ENCODE measurements around the gene MFAP1. TPM values are rescaled to one million over a fixed set of nuclear protein-coding genes. Genes with fewer than 3 reads are reported as not detected.
"Not testable (repeated sequence)": the region's sequence is repeated elsewhere in the genome, so short reads cannot be mapped to it uniquely, and the experiment has no call there.

MFAP1 gene, protein sequence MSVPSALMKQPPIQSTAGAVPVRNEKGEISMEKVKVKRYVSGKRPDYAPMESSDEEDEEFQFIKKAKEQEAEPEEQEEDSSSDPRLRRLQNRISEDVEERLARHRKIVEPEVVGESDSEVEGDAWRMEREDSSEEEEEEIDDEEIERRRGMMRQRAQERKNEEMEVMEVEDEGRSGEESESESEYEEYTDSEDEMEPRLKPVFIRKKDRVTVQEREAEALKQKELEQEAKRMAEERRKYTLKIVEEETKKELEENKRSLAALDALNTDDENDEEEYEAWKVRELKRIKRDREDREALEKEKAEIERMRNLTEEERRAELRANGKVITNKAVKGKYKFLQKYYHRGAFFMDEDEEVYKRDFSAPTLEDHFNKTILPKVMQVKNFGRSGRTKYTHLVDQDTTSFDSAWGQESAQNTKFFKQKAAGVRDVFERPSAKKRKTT
- 10 to 100 TPM; 25.4 to 55.9 (median 37.1) TPM for total RNA-seq

DNA sequence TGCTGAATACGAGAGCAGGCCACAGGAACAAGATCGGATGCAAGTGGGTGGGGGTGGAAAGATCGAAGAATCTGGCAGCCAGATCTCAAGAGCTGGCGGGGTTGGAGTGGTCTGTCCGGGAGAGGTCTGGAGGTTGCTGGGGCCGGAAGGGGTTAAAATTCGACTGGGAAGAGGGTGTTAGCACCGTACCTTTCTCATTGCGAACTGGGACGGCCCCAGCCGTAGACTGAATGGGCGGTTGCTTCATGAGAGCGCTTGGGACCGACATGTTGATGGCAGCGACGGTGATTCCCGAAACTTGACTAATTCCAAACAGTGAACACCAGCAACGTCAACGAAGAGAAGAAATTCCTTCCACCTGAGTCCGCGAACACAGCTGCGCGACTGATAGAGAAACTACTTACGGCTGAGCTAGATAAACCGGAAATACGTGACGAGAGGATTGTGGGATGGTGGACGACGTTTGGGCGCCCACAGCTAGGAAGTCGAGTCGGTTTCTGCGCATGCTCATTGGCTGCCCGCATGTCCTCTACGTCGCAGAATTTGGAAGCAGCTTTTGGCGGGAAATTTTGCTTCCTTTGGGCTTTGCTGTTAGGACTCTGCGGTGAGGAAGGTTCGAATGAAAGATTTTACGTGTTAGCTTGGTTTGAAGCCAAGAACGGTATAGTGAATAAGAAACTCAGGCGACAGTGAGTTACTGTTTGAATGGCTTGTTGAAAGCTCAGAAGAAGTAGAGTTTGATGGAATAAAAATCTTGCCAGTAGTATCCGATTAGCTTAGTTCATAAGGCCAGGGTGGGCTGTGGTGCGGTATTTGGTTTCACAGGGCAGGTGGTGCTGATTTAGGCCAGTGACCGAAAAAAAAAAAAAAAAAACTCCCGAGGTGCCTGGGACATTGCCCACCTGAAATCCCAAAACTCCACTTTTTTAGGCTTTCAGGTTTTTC is at the start of gene MFAP1:
TSS of gene MFAP1 (minus strand) at position 389 of the 945 bp plus-strand sequence. CDS start at position 268, 121 bp downstream.
- in situ Hi-C loops (cut with MboI; ENCODE audit: low pct_unique_long_range_greater_than_20kb in 2 of 9, low sequenced_read_pairs in 9 of 9, unreplicated experiment in 9 of 9) = no loop called here
- Histone ChIP-seq H3K27ac (peak within 1 kb of the TSS; percentile 61 to 77), H3K4me3 (peak within 1 kb of the TSS; percentile 50 to 87 (median 66)), H3K4me1 (replicated peaks in 1 of 2) (peaks cover 10% of the 10 kb centered on the region in 2 donors)
- ATAC-seq (replicated peaks in 6 of 8) = peak; percentile 89 to 97 (median 94)
- WGBS, 10 experiments = 6 to 92% (median 24%) methylated on average over 2 to 34 of the region's 46 CpGs

DNA sequence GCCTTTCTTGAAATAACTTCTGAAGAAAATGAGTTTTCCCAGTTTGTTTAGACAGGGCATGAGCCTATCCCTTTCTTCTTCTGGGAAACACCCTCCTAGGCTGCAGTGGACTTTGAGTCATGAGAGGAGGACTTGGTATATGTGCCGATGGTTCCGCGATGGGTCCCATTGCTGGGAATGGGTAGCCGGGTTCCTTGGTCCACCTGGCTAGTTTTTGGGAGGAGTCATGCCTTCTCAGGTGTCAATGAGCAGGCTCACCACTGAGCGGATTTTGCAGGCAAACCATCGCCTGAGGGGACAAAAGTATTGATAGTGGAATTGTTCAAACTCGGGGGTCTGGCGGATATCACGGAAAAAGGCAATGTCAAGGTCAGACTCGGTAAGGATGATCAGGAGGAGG is 49.2 kb upstream of the MFAP1 start:
- H3K4me3 ChIP-seq = no peak overlapping the region
- in situ Hi-C loops (cut with MboI; ENCODE audit: low pct_unique_long_range_greater_than_20kb in 2 of 9, low sequenced_read_pairs in 9 of 9, unreplicated experiment in 9 of 9) = no loop called here
- 87 to 100% (median 95%) methylated on average over 2 to 7 of the region's 10 CpGs; no CpG with 5 or more reads in 5 of the 10 experiments for WGBS, 10 experiments
- no peaks in the 10 kb centered on the region for H3K4me1 ChIP-seq (replicated peaks in 1 of 2)
- no peak for ATAC-seq (replicated peaks in 6 of 8)
- no peak overlapping the region for H3K27ac ChIP-seq

DNA sequence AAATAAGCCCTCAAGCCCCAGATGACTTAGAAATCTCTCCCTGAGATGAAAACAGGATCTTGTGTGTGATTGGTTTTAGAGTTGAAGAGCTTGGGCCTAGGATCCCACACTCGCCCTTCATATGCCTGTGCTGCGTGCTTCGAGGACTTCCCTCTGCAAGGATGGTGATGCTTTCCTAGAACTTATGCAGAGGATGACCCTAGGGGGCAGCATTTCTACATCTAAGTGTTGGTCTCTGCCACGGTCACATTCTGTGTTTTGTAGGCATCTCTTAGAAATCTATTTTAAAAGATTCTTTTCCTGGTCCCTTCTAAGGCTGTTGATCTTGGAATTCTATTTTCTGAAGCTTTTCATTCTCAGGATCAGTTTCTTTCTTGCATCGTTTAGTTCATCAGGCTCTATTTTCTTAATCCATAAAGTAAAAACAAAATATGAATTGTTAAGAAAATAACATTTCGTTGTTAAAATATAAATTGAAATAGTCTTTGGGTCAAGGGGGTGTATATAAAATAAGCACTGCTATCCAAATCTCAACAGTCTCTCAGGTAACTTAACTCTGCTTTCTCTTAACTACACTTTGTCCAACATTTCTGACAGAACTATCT is 48.0 kb upstream of the MFAP1 start:
- ATAC-seq (replicated peaks in 6 of 8) = peak; percentile 52 to 97 (median 76)
- Histone ChIP-seq H3K4me1 (replicated peaks in 1 of 2) (no peaks in the 10 kb centered on the region), H3K27ac (no peak overlapping the region), H3K4me3 (no peak overlapping the region)
- in situ Hi-C loops (cut with MboI; ENCODE audit: low pct_unique_long_range_greater_than_20kb in 2 of 9, low sequenced_read_pairs in 9 of 9, unreplicated experiment in 9 of 9) = no loop called here
- 30 to 79% (median 63%) methylated on average over 3 to 5 of the region's 6 CpGs; no CpG with 5 or more reads in 2 of the 10 experiments for WGBS, 10 experiments

DNA sequence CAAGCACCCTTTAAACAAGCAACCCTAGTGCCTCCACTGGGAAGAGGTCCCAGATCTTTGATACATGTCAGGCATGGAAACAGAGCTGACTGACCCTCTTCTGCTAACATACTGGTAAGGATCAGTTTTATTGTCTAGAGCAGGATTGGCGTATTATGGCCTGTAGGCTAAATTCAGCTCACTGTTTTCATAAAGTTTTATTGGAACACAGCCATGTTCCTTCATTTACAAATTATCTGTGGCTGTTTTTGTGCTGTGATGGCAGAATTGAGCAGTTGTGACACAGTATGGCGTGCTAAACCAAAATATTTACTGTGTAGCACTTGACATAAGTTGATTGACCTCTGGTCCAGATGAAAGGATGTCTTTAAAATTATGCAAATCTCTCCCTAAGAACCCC is 47.3 kb upstream of the MFAP1 start:
- 62 to 100% (median 100%) methylated on average over 1 to 2 of the region's 2 CpGs; no CpG with 5 or more reads in 2 of the 10 experiments for WGBS, 10 experiments

DNA sequence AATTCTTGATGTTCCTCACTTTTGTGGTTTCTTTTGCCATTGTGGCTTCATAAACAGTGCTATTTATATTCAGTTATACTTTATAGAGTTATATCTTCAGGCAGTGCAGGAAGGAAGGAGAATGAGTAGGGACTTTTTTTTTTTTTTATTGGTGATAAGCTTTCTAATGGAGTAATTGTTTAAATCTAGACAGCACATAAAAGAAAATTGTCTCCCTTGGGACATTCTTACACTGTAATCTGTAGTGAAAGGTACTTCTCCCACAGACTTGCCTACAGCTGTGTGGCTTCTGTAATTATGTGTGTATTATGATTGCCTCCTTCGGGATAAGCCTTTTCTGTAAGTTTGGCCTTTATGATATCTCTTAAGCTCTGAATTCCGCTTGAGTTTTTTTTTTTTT is 43.9 kb upstream of the MFAP1 start:
- Histone ChIP-seq H3K4me1 (replicated peaks in 1 of 2) (no peaks in the 10 kb centered on the region), H3K27ac (no peak overlapping the region), H3K4me3 (no peak overlapping the region)
- in situ Hi-C loops (cut with MboI; ENCODE audit: low pct_unique_long_range_greater_than_20kb in 2 of 9, low sequenced_read_pairs in 9 of 9, unreplicated experiment in 9 of 9) = no loop called here
- no peak for ATAC-seq (replicated peaks in 6 of 8)
- 75 to 100% (median 93%) methylated on average over 1 to 2 of the region's 2 CpGs; no CpG with 5 or more reads in 2 of the 10 experiments for WGBS, 10 experiments

More for the DNA sequence above, 47.3 kb upstream of the MFAP1 start:
- in situ Hi-C loops (cut with MboI; ENCODE audit: low pct_unique_long_range_greater_than_20kb in 2 of 9, low sequenced_read_pairs in 9 of 9, unreplicated experiment in 9 of 9) = no loop called here
- Histone ChIP-seq H3K27ac (no peak overlapping the region), H3K4me3 (no peak overlapping the region), H3K4me1 (replicated peaks in 1 of 2) (no peaks in the 10 kb centered on the region)
- ATAC-seq (replicated peaks in 6 of 8) = no peak

DNA sequence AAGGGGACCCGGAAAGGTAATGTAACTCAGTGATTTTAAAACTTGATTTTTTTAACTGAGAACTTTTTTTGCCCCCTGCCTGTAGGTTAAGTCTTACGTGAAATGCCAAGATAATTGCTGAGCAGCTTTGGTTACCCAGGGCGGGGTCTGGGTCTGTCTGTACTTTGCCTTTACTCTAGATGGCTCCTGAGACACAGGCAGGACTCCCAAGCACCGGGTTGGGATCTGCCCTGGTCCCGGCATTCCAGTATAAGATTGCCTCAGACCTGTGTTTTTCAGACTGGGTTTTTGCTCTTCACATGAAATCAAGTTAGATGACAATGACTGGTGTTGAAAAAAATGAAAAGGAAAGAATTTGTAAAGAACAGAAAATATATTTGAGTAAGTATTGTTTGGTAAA is 42.6 kb upstream of the MFAP1 start:
- Histone ChIP-seq H3K4me1 (replicated peaks in 1 of 2) (no peaks in the 10 kb centered on the region), H3K27ac (no peak overlapping the region), H3K4me3 (no peak overlapping the region)
- WGBS, 10 experiments = 83 to 100% (median 93%) methylated on average over 1 to 5 of the region's 5 CpGs; no CpG with 5 or more reads in 1 of the 10 experiments
- ATAC-seq (replicated peaks in 6 of 8) = no peak
- in situ Hi-C loops (cut with MboI; ENCODE audit: low pct_unique_long_range_greater_than_20kb in 2 of 9, low sequenced_read_pairs in 9 of 9, unreplicated experiment in 9 of 9) = no loop called here

DNA sequence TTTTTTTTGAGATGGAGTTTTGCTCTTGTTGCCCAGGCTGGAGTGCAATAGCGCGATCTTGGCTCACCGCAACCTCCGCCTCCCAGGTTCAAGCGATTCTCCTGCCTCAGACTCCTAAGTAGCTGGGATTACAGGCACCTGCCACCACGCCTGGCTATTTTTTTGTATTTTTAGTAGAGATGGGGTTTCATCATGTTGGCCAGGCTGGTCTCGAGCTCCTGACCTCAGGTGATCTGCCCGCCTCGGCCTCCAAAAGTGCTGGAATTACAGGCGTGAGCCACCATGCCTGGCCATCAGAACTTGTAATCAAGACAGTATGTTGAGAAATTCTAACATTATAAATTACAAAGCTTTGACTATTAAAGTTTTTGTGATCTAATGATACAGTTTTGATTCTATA is 42.1 kb upstream of the MFAP1 start:
- in situ Hi-C loops (cut with MboI; ENCODE audit: low pct_unique_long_range_greater_than_20kb in 2 of 9, low sequenced_read_pairs in 9 of 9, unreplicated experiment in 9 of 9); H3K4me1 ChIP-seq (replicated peaks in 1 of 2); ATAC-seq (replicated peaks in 6 of 8); H3K4me3 ChIP-seq; H3K27ac ChIP-seq: not testable (repeated sequence)
- WGBS, 10 experiments = 82 to 100% (median 98%) methylated on average over 1 to 6 of the region's 10 CpGs; no CpG with 5 or more reads in 3 of the 10 experiments

DNA sequence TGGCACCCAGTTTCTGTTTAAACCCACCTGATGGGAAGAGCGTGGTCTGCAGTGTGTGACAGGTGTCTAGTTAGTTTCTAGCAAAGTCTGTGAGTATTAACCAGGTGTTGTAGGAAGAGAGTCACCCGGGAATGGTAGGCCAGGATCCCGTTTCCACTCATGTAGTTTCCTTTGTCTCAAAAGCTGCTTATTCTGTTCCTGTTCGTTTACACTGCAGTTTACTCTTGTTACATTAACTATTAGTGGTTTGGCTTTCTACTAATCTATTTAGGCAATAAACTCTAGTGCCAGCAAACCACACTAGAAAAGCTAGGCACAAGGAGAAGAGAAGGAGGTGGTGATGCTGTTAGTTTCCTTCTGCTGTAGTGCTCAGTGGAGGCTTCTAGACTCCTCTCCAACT is 35.1 kb upstream of the MFAP1 start:
- 73 to 100% (median 85%) methylated on average over 2 to 4 of the region's 4 CpGs; no CpG with 5 or more reads in 3 of the 10 experiments for WGBS, 10 experiments
- Histone ChIP-seq H3K4me1 (replicated peaks in 1 of 2) (no peaks in the 10 kb centered on the region), H3K4me3 (no peak overlapping the region), H3K27ac (no peak overlapping the region)
- in situ Hi-C loops (cut with MboI; ENCODE audit: low pct_unique_long_range_greater_than_20kb in 2 of 9, low sequenced_read_pairs in 9 of 9, unreplicated experiment in 9 of 9) = no loop called here
- ATAC-seq (replicated peaks in 6 of 8) = no peak

DNA sequence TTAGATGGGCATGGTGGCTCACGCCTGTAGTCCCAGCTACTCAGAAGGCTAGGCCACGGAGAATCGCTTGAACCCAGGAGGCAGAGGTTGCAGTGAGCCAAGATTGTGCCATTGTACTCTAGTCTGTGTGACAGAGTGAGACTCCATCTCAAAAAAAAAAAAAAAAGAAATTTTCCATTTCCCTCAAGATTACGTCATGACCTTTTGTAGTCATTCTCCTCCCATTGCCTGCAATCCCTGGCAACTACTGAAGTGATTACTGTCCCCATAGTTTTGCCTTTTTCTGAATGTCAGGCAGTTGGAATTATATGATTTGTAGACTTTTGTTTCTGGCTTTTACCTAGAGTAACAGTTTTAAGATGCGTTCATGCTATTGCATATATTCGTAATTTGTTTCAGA is 30.3 kb upstream of the MFAP1 start:
- Histone ChIP-seq H3K4me1 (replicated peaks in 1 of 2) (no peaks in the 10 kb centered on the region), H3K27ac (no peak overlapping the region), H3K4me3 (no peak overlapping the region)
- WGBS, 10 experiments = 83 to 100% (median 93%) methylated on average over 1 to 5 of the region's 6 CpGs; no CpG with 5 or more reads in 1 of the 10 experiments
- in situ Hi-C loops (cut with MboI; ENCODE audit: low pct_unique_long_range_greater_than_20kb in 2 of 9, low sequenced_read_pairs in 9 of 9, unreplicated experiment in 9 of 9) = no loop called here
- peak in 3 of 8 experiments; percentile 38 to 59 (median 40) for ATAC-seq (replicated peaks in 6 of 8)

DNA sequence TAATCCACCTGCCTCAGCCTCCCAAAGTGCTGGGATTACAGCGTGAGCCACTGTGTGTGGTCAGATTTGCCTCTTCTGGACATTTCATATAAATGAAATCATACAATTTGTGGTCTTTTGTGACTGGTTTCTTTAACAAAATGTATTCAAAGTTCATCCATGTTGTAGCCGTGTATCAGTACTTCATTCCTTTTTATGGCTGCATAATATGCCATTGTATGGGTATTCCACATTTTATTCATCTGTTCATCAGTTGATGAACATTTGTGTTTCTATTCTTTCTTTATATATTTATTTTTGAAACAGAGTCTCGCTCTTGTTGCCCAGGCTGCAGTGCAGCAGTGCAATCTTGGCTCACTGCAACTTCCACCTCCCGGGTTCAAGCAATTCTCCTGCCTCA is 28.1 kb upstream of the MFAP1 start:
- in situ Hi-C loops (cut with MboI; ENCODE audit: low pct_unique_long_range_greater_than_20kb in 2 of 9, low sequenced_read_pairs in 9 of 9, unreplicated experiment in 9 of 9) = no loop called here
- no peak for ATAC-seq (replicated peaks in 6 of 8)

DNA sequence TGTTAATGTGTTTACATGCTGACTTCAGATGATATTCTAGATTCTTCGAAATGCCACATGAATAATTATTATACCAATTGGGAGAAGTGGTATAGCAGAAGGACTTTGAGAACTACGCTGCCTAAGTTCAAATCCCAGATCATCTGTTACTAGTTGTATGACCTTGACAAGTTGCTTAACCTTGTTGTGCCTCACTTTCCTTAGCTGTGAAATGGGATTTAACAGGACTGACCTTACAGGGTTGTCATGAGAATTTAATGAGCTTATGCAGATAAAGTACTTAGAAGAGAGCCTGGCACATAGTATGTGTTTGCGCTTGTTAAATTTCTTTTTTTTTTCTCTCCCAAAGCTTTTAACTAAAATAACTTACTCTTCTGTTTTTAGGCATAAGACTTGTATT is 26.8 kb upstream of the MFAP1 start:
- in situ Hi-C loops (cut with MboI; ENCODE audit: low pct_unique_long_range_greater_than_20kb in 2 of 9, low sequenced_read_pairs in 9 of 9, unreplicated experiment in 9 of 9) = no loop called here
- Histone ChIP-seq H3K27ac (no peak overlapping the region), H3K4me1 (replicated peaks in 1 of 2) (no peaks in the 10 kb centered on the region), H3K4me3 (no peak overlapping the region)
- WGBS, 10 experiments = 93 to 100% (median 96%) methylated on average over 2 to 3 of the region's 3 CpGs
- ATAC-seq (replicated peaks in 6 of 8) = no peak

More for the DNA sequence above, 28.1 kb upstream of the MFAP1 start:
- Histone ChIP-seq H3K4me1 (replicated peaks in 1 of 2) (no peaks in the 10 kb centered on the region), H3K27ac (no peak overlapping the region), H3K4me3 (no peak overlapping the region)
- WGBS, 10 experiments = 83 to 100% (median 100%) methylated on average over 1 to 4 of the region's 4 CpGs

DNA sequence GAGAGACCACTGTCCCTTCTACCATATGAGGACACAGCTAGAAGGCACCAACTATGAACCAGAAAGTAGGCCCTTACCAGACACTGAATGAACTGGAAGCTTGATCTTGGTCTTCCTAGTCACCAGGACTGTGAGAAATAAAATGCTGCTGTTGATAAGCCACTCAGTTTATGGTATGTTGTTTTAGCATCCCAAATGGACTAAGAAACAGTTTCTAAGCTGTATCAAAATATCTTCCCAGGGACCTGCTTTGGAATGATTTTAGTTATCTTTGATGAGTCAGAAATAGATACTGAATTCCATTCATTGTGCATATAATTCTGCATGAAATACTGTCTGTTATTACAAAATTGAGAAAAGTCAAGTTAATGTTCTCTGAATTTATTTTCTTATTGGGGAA is 20.9 kb upstream of the MFAP1 start:
- Histone ChIP-seq H3K4me1 (replicated peaks in 1 of 2) (no peaks in the 10 kb centered on the region), H3K4me3 (no peak overlapping the region), H3K27ac (no peak overlapping the region)
- ATAC-seq (replicated peaks in 6 of 8) = no peak
- in situ Hi-C loops (cut with MboI; ENCODE audit: low pct_unique_long_range_greater_than_20kb in 2 of 9, low sequenced_read_pairs in 9 of 9, unreplicated experiment in 9 of 9) = no loop called here

DNA sequence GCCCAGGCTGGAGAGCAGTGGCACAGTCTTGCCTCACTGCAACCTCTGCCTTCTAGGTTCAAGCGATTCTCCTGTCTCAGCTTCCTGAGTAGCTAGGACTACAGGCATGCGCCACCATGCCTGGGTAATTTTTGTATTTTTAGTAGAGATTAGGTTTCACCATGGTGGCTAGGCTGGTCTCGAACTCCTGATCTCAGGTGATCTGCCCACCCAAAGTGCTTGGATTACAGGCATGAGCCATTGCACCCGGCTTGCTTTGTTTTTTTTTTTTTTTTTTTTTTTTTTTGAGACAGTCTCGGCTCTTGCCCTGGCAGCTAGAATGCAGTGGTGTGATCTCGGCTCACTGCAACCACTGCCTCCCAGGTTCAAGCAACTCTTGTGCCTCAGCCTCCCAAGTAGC is 8.0 kb upstream of the MFAP1 start:
- whole genome bisulfite sequencing, 10 experiments = 79 to 100% (median 100%) methylated on average over 1 to 4 of the region's 6 CpGs; no CpG with 5 or more reads in 1 of the 10 experiments
- H3K27ac ChIP-seq; ATAC-seq (replicated peaks in 6 of 8); H3K4me3 ChIP-seq; H3K4me1 ChIP-seq (replicated peaks in 1 of 2); in situ Hi-C loops (cut with MboI; ENCODE audit: low pct_unique_long_range_greater_than_20kb in 2 of 9, low sequenced_read_pairs in 9 of 9, unreplicated experiment in 9 of 9): not testable (repeated sequence)

All from motor neuron (in vitro differentiated cells).